GM10266 (cell line): ENCODE data around the gene DHCR7.

Experiments
- DNase-seq: peaks from one replicate; pipeline ENCODE4 v3.0.0; 2012; ENCODE audit errors: extremely low spot score
- TF ChIP-seq, protein P1 (sequence below): IDR thresholded peaks from 2 replicates; pipeline ENCODE4 v1.5.1; 2012; ENCODE audit warnings: mild to moderate bottlenecking, low read depth; ENCODE audit not compliant: control insufficient read depth, insufficient read depth; ENCODE audit errors: missing control alignments

Gene DHCR7

DNA sequence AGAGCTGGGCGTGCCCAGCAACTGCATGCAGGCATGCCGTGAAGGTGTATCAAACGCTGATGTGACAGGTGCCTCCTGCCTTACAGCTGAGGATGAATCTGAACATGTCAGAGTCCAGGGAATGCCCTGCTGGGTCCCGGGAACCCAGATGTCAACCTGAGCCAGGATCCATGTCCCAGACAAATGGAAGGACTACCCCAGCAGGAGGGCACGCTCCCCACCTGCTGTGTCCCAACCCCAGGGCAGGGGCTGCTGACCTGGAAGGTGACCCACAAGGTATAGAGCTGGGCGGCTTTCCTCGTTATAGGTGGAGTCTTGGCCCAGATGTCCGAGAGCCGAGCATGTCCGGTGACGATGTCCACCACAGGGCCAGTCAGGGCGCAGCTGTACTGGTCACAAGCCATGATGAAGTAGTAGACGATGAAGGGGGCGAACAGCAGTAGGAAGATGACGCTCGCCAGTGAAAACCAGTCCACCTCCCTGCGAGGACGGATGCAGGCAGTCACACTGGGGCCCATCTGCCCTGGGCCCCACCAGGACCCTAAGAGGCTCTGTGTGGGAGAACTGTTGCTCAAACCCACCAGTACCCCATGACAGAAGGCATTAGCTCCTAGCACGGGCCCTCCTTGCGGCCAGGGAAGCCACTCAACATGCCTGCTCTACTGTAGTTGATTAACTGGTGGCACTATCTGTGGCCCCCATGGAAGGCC is 4.3 kb downstream of the DHCR7 start:
- TF ChIP-seq, protein P1, sequence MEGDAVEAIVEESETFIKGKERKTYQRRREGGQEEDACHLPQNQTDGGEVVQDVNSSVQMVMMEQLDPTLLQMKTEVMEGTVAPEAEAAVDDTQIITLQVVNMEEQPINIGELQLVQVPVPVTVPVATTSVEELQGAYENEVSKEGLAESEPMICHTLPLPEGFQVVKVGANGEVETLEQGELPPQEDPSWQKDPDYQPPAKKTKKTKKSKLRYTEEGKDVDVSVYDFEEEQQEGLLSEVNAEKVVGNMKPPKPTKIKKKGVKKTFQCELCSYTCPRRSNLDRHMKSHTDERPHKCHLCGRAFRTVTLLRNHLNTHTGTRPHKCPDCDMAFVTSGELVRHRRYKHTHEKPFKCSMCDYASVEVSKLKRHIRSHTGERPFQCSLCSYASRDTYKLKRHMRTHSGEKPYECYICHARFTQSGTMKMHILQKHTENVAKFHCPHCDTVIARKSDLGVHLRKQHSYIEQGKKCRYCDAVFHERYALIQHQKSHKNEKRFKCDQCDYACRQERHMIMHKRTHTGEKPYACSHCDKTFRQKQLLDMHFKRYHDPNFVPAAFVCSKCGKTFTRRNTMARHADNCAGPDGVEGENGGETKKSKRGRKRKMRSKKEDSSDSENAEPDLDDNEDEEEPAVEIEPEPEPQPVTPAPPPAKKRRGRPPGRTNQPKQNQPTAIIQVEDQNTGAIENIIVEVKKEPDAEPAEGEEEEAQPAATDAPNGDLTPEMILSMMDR: no peak

DNA sequence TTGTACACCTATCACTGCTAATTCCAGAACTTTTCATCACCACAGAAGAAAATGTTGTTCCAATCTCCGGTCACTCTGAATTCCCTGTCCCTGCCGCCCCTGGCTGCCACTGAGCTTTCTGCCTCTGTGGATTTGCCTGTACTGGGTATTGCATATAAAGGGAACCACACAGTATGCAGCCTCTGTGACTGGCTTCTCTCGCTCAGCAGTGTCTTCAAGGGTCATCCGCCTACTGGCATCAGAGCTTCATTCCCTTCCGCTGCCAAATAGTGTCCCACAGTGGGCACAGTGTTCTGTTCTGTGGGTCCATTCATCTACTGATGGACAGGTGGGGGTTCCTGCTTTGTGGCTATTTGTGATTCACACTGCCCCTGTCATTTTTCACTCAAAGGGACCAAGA is 5.3 kb downstream of the DHCR7 start:
- DNase-seq: no peak
- TF ChIP-seq, protein P1: no peak

More for the DNA sequence above, 4.3 kb downstream of the DHCR7 start:
- DNase-seq: no peak

DNA sequence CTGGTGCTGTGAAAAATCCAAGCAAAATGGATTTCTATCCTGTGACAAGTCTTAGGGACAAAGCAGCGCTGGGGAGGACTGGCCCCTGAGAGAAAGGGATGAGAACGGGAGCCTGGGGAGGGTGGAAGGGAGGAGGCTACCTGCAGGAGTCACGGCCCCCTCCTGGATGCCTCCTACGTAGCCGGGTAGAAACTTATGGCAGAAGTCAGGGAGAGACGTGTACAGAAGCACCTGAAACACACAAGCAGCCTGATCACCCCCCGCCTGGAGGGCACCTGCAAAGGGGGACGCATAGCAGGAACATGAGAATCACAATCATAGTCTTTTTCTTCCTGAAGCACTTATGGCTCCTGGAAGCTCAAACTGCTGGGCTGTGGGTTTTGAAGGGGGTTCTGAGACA is 6.1 kb downstream of the DHCR7 start:
- DNase-seq: no peak
- TF ChIP-seq, protein P1: no peak

DNA sequence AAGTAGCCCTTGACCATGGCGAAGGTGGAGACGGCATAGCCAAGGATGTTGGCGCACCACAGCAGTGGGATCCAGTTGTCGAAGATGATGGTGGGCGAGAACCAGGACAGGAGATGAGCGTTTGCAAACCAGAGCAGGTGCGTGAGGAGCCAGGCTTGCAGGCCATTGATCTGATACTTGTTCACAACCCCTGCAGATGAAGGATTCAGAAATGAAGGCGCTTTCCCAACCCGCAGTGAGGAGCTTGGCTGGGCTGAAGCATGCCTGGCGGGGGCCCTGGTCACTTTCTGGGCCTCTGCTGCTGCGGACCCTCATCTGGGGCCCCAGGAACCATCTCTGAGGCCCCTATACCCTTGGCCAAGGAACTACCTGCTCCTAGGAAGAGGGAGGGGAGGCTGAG is 6.9 kb downstream of the DHCR7 start:
- TF ChIP-seq, protein P1: no peak
- no peak for DNase-seq

DNA sequence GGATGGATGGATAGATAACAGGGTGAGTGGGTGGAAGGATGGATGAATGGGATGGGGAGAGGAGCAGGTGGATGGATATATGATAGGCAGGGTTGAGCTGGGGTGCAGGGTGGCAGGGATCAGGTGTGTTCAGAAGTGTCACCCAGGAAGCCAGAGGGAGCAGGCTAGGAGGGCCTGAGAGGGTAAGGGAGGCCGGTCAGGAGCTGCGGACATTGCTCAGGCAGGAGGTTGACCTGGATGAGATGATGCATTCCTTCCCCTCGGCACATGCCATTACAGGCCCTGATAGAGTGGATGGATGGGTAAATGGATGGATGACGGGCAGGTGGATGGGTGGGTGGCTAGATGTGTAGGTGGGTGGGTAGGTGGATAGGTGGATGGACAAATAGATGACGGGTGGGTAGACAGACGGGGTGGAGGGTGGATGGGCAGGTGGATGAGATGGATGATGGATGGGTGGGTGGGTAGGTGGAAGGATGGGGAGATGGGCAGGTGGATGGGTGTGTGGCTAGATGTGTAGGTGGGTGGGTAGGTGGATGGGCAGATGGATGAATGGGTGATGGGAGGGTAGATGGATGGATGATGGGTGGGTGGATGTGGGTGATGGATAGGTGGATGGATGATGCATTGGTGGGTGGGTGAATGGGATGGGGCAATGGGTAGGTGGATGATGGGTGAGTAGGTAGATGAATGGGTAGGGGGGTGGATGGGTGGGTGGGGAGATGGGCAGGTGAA is 8.0 kb downstream of the DHCR7 start:
- TF ChIP-seq, protein P1: no peak
- no peak for DNase-seq

DNA sequence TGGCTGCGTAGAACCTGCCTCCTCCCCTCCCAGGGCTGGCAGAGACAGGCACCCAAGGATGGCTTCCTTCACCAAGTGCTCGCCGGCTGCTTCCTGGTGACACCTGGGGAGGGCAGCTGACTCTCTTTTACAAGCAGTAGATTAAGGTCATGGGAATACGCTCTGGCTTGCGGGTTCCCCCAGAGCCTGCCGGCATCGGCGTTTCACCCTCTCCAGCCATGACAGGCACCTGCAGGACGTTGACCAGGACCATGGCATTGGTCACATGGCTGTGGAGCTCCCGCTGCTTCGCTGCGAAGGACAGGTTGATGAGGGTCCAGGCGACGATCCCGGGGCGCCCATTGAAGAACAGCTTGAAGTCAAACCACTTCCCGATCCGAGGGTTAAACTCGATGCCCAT is 9.5 kb downstream of the DHCR7 start:
- TF ChIP-seq, protein P1: no peak
- DNase-seq: no peak

DNA sequence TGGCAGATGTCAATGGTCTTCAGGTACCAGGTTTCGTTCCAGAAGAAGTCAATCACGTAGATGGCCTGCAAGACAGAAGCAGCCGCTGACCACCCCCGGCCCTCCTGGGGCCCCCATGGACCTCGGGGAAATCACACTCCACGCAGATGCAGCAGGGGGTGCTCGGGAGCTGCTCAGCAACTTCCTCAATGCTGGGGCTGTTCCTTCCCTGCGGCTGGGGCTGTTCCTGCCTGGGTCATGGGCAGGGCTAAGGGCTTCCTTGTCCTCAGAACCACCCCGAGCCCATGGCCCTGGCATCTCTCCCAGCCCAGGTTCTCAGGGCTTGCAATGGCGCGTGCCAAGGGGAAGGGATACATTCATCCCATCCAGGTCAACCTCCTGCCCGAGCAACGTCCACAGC is 10.3 kb downstream of the DHCR7 start:
- no peak for DNase-seq
- TF ChIP-seq, protein P1: no peak
